NOMO-1 (cell line): ENCODE measurements around the gene CELA1.

Source experiments
- DNase-seq, 2 experiments: peaks; one replicate each; lab custom pipeline; 2025; ENCODE audit not compliant: unreplicated experiment in 2 of 2; lab: John Stamatoyannopoulos, UW

CELA1 gene

GRCh38 chr12:51346581-51346980 lies at the start of gene CELA1:
Gene CELA1, minus strand, starts transcription at chr12:51346679. Its CDS starts 41 bp downstream, at chr12:51346638.
- no peak for DNase-seq

GRCh38 chr12:51395283-51396230 lies 49.1 kb upstream of the CELA1 start:
- DNase-seq = no peak

- DNase-seq = peak; percentile 71 to 80
These were observed 47.4 kb upstream of the CELA1 start for GRCh38 chr12:51393676-51394545.

- peak; percentile 21 to 37 for DNase-seq
These were observed 46.2 kb upstream of the CELA1 start for GRCh38 chr12:51392556-51393237.

- peak in 1 of 2 experiments; percentile 80 for DNase-seq
These were observed 45.0 kb upstream of the CELA1 start, which contains the start of gene GALNT6 for GRCh38 chr12:51391283-51392123. Gene GALNT6, minus strand, starts transcription at chr12:51391406. Its CDS starts 11,625 bp downstream, at chr12:51379781.

- peak; percentile 71 to 80 for DNase-seq
These were observed 44.4 kb upstream of the CELA1 start for GRCh38 chr12:51390891-51391282.

- no peak for DNase-seq
These were observed 44.0 kb upstream of the CELA1 start for GRCh38 chr12:51390457-51390856.

- no peak for DNase-seq
These were observed 43.0 kb upstream of the CELA1 start for GRCh38 chr12:51389302-51389999.

GRCh38 chr12:51388846-51389245 lies 42.4 kb upstream of the CELA1 start:
- no peak for DNase-seq

GRCh38 chr12:51388069-51388799 lies 41.8 kb upstream of the CELA1 start:
- DNase-seq = peak; percentile 72 to 77

- DNase-seq = no peak
These were observed 39.9 kb upstream of the CELA1 start for GRCh38 chr12:51386351-51386750.

- DNase-seq = no peak
These were observed 36.9 kb upstream of the CELA1 start for GRCh38 chr12:51383269-51383905.

- DNase-seq = no peak
These were observed 35.7 kb upstream of the CELA1 start for GRCh38 chr12:51382173-51382572.

- no peak for DNase-seq
These were observed 35.0 kb upstream of the CELA1 start for GRCh38 chr12:51381226-51382079.

- DNase-seq = no peak
These were observed 33.1 kb upstream of the CELA1 start for GRCh38 chr12:51379571-51379970.

- no peak for DNase-seq
These were observed 32.3 kb upstream of the CELA1 start for GRCh38 chr12:51378749-51379148.
